ENCODE measurements around the gene CRTAP.

Gene CRTAP

DNA sequence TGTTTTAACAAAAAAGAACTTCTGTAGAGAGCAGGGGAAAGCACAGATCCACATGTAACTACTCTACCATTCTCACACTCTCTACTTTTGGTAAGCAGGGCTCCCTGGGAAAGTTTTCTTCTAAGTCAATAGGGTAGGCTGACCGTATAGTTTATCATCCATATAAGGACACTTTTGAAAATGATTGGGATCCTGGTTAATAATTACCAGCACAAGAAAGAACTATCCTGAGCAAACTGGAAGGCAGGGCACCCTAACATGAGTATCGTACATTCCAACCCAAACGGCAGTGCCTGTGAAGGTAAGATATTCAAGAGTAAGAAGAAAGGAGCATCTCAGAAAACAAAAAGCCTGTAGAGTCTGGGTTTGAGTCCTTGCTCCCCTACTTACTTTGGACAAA is 82.7 kb downstream of the CRTAP start:
- no peak overlapping the region for H3K27ac Mint-ChIP-seq
- no peaks in the 10 kb centered on the region for H3K27me3 Mint-ChIP-seq (ENCODE audit: low read depth)
- H3K9me3 Mint-ChIP-seq = no peaks in the 10 kb centered on the region
- no peaks in the 10 kb centered on the region for H3K36me3 Mint-ChIP-seq (ENCODE audit: low read depth)
- H3K4me3 Mint-ChIP-seq = no peak overlapping the region
- H3K4me1 Mint-ChIP-seq (ENCODE audit: low read depth) = no peaks in the 10 kb centered on the region

Measured in T-helper 1 cell treated with Interleukin-12 subunit alpha and Interleukin-12 subunit beta and Interleukin-4 antibody, amounts not matched to agents 30 μg/mL and 1 μg/mL, for 36 hours (primary cell).